Hematopoietic multipotent progenitor cell treated with erythropoietin and hydrocortisone succinate and interleukin-3 and kit ligand, for 6 days (in vitro differentiated cells): ENCODE data around the gene ZNF611.
"Not testable (repeated sequence)": the region's sequence is repeated elsewhere in the genome, so short reads cannot be mapped to it uniquely, and the experiment has no call there.

Source experiments
- DNase-seq: peaks from one replicate; pipeline ENCODE4 v3.0.0-alpha.2; 2015

ZNF611 gene

GRCh38 chr19:52734893-52735661 is at the start of gene ZNF611:
Gene ZNF611 (minus strand): TSS chr19:52735044. CDS start chr19:52715894, 19,150 bp downstream.
- DNase-seq, result peak; percentile 98

DNA sequence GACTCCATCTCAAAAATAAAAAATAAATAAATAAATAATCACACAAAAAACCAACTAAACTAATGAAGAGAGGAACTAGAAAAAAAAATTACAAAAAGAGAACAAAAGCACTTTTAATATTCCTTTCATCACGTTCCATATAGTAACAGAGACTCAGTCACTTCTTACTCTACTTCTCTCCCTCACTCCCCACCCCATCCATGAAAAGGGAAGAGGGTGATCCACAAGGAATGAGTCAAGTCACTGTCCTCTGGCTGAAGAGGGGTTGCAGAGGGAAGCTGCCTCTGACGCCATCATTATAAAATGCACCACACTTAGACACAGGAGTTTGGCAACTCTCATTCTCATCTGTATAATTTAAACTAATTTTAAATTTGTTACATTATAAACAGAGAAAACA is 48.0 kb upstream of the ZNF611 start:
- not testable (repeated sequence) for DNase-seq

GRCh38 chr19:52778811-52779210 is 44.0 kb upstream of the ZNF611 start:
- no peak for DNase-seq

GRCh38 chr19:52756447-52756846 is 21.6 kb upstream of the ZNF611 start:
- not testable (repeated sequence) for DNase-seq

- DNase-seq, result peak; percentile 21
Measured at GRCh38 chr19:52749780-52750179, 14.9 kb upstream of the ZNF611 start.

GRCh38 chr19:52748336-52748950 is 13.6 kb upstream of the ZNF611 start:
- DNase-seq, result peak; percentile 66

- DNase-seq, result not testable (repeated sequence)
Measured at GRCh38 chr19:52745919-52746318, 11.1 kb upstream of the ZNF611 start.

DNA sequence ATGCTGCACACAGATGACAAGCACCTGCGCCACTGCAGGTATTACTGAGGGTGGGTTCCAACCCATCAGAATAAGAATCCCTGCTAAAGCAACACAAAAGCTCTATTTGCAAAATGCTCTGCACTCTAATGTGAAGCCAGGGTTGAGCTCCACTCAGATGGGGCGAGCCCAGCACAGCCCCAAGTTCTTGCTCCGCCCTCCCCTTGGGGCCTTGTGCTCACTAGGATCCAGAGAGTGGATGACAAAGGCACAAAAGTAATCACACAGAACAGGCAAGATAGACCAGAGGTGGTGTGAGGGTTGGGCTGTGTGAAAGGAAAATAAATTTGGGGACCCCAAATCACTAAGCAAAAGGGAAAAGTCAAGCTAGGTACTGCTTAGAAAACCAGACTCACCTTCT is 8.2 kb upstream of the ZNF611 start:
- no peak for DNase-seq

DNA sequence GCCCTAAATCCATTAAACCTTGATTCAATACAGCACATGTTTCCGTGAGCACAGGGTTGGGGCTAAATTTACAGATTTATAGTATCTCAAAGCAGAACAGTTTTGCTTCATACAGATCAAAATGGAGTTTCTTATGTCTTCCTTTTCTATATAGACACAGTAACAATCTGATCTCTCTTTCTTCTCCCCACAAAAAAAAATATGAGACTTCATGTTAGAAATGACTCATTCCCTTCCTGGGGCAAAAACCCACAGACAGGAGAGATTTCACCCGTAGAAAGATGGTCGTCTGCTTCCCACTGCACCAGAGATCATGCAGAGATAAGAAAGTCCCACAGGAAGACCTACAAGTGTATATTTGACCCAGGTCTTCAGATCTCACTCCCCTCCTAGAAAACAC is 7.7 kb upstream of the ZNF611 start:
- no peak for DNase-seq

DNA sequence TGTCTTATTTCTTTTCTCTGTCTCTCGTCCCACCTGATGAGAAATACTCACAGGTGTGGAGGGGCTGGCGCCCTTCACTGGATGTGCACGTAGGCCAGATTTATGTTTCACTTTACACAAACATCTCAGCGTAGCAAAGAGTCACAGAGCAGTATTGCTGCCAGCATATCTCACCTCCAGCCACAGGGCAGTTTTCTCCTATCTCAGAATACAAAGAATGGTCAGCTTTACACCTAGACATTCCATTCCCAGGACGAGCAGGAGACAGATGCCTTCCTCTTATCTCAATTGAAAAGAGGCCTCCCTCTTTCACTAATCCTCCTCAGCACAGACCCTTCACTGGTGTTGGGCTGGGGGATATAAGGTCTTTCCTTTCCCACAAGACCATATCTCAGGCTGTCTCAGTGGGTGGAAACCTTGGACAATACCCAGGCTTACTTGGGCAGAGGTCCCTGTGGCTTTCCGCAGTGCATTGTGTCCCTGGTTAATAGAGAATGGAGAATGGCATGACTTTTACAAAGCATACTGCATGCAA is 7.2 kb upstream of the ZNF611 start:
- DNase-seq, result no peak

- not testable (repeated sequence) for DNase-seq
Measured at GRCh38 chr19:52741371-52741770, 6.5 kb upstream of the ZNF611 start.

DNA sequence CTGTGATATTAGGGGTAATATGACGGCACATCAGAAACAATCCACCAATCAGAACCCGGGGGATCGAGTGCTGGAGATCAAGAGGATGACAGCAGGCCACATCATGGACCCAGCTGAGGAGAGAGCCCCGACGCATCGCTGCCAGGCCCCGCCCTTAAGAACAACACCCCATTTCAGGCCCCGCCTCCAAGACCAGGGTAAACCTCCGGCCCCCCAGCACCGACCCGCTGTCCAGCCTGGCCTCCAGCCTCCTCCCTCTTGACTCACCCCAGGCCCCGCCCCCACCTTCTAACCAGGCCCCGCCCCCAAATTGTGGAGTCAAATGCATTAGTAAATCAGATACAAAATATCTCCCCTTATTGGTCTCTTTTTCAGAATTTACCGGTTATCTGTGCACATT is 4.7 kb upstream of the ZNF611 start:
- DNase-seq, result no peak

DNA sequence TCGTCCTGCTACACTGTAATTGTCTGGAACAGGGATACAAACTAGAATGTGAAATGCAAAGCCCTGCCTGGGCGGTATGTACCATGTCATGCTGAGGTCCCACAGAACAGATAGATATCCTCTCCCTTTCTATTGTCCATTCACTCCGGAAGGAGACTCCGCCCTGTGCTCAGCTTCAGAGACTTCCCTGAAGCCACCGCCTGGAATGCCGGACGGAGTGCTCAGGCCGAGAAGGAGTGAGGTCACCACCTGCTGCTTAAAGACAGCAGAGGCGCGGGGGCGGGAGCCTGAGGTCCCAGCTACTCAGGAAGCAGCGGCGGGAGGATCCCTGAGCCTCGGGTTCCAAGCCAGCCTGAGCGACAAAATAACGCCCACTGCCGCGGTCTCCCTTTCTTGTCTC is 890 bp upstream of the ZNF611 start:
- DNase-seq, result no peak

- DNase-seq, result peak; percentile 30
Measured at GRCh38 chr19:52734331-52734892, 432 bp downstream of the ZNF611 start.

DNA sequence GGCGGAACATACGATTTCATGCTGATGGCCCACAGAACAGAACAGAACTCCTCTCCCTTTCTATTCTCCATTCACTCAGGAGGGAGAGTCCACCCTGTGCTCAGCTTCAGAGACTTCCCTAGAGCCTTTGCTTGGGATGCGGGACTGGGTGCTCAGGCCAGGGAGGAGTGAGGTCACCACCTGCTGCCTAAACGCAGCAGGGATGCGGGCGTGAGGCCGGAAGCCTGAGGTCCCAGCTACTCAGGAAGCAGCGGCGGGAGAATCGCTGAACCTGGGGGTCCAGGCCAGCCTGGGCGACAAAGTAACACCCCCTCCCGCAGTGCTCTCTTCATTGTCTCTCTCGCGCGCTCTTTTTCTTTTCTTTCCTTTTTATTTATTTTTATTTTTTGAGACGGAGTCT is 8.8 kb downstream of the ZNF611 start:
- DNase-seq, result not testable (repeated sequence)

DNA sequence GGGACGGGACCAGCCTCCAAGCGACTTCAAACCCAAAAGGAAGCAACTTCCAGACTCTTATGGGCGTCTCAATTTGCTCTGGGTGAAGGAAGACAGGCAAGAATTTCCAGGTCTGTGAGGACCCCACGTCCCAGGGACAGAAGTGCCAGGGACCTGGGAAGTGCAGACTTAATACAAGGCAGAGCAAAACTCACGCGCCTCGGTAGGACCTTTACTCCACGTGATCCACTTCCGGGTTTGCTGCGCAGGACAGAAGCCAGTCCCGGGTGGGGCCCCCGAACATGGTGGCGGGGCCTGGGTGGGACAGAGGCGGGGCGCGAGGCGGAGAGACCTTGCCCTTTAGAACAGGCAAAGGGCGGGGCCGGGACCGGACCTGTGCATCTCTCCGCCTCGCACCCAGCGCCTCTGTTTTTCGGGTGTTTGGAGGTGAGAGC is 9.3 kb downstream of the ZNF611 start:
- DNase-seq, result no peak

GRCh38 chr19:52724701-52725514 is 9.9 kb downstream of the ZNF611 start:
- no peak for DNase-seq

- peak; percentile 82 for DNase-seq
Measured at GRCh38 chr19:52723907-52724598, 10.8 kb downstream of the ZNF611 start.

- no peak for DNase-seq
Measured at GRCh38 chr19:52722062-52723003, 12.5 kb downstream of the ZNF611 start.

GRCh38 chr19:52720541-52720940 is 14.3 kb downstream of the ZNF611 start:
- DNase-seq, result not testable (repeated sequence)

DNA sequence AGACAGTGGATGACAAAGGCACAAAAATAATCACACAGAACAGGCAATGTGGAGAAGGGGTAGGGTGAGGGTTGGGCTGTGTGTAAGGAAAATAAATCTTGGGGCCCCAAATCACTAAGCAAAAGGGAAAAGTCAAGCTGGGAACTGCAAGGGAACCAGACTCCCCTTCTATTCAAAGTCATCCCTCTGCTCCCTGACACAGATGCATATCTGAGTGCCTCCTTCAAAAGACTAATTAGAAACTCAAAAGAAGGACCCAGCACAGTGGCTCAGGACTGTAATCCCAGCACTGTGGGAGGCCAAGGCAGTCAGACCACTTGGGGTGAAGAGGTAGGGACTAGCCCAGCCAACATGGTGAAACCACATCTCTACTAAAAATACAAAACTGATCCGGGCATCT is 18.3 kb downstream of the ZNF611 start:
- DNase-seq, result no peak
